Lung microvascular endothelial cell (primary cell): ENCODE data around the gene XCL2. TPM values are rescaled to one million over a fixed set of nuclear protein-coding genes. Genes with fewer than 3 reads are reported as not detected.
A peak's percentile ranks its signal among the peaks of the same experiment; 100 is the strongest.
"Not testable (repeated sequence)": the region's sequence is repeated elsewhere in the genome, so short reads cannot be mapped to it uniquely, and the experiment has no call there.

ENCODE experiments used
- DNase-seq, 2 donors: peaks; one replicate each; pipeline versions ENCODE4 v3.0.0 to v3.0.0-alpha.2; 2010; ENCODE audit warnings: low read depth in 2 of 2
- total RNA-seq: library from RNA; depleted of rRNA; stranded (reverse); fragments of >200 nt; gene quantifications from 2 replicates; pipeline ENCODE4 v1.2.1, GENCODE V29; 2014

The XCL2 gene
- total RNA-seq = not detected in 2 replicates

DNA sequence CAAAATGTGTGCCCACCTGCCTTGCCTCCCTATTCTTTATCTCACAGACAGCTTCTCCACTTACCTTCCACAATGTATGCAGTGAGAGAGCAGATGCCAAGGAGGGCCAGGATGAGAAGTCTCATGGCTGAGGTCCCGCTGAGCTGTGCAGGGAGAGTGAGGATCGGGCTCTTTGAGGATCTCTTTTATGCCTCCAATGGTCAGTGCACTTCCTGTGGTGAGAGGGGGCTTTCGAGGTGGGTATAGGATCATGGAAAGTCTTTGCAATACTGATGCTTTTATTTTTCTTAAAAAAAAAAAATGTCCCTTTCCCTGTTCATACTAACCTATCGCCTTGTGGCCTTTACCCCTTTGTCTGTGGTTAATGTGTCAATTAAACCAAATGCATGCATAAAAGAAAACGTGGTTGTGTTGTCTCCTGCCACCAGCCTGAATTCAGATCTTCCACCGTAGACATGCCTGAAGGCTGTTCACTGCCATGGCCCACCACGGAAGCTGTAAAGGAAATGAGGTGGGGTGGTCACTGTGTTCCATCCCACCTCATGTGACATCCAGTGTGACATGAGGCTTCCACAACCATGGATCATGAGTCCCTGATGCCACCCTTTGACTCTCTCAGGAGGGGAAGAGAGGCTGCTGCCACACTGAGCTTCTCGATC lies at the start of gene XCL2:
XCL2 (minus strand) TSS at position 158 of the 659 bp plus-strand sequence; CDS start at position 125, 33 bp downstream.
- not testable (repeated sequence) for DNase-seq

- DNase-seq = no peak
Measured at GRCh38 chr1:168591641-168592250, 47.9 kb upstream of the XCL2 start.

DNA sequence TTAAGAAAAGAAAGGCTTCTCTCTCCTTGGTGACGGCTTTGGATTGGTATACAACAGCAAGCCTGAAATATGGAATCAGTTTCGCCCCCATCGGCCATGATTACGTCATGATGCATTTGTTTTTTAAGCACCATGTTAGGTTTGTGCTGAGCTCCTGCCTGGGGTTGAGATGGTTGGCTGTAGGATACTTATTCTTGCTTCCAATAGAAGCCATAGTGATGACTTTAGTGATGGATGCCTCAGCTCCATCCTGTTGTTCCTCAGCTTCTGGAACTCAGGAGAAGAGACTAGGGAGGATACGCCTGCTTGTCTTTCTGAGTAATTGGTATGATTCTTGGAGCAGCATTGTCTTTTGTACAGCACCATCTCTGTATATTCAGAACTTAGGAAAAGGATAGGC lies 47.3 kb upstream of the XCL2 start:
- DNase-seq = no peak

- no peak for DNase-seq
Measured at GRCh38 chr1:168589167-168589566, 45.4 kb upstream of the XCL2 start.

DNA sequence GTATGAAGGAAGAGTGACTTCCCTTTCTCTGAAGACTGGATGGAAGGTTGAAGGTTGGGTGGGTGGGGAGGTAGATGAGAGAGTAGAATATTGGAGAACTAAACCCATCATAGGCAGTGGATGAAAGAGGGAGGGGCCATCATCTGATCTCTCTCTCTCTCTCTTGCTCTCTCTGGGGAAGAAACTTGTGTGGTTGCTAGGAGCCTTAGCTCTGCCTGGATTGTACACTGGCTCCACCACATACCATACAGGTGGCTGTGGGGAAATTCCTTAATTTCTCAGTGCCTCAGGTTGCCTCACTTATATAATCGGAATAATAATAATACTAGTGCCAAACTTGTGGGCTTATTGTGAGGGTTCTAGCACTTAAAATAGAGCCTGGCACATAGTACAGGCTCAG lies 42.1 kb upstream of the XCL2 start:
- no peak for DNase-seq

GRCh38 chr1:168585191-168585590 lies 41.4 kb upstream of the XCL2 start:
- no peak for DNase-seq

GRCh38 chr1:168583571-168583970 lies 39.8 kb upstream of the XCL2 start:
- DNase-seq = no peak

DNA sequence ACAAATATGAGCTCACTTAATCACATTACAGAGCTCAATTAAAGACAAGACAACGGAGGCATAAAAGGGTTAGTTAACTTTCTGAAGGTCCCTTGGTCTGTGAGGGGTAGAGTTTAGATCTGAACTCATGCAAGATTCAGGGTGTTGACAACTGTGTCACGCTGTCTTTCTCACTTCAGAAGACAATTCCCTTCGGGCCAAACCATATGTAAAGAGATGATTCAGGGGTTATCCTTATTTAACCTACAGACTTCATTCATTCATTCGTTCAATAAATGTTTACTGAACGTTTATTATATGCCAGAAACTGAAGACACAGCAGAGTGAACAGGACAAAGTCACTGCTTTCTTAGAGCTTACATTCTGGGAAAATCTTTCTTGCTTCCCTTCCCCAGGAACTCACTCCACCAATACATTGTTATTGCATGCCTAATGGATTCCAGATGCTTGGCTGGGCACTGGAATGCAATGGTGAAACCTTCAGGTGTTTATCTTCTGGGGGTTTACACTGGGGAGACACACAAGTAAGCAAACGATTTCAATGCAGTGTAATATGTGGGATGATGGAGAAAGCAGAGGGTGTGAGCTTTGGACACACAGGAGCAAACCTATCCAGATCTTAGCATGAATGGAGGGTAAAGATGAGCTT lies 39.0 kb upstream of the XCL2 start:
- no peak for DNase-seq

DNA sequence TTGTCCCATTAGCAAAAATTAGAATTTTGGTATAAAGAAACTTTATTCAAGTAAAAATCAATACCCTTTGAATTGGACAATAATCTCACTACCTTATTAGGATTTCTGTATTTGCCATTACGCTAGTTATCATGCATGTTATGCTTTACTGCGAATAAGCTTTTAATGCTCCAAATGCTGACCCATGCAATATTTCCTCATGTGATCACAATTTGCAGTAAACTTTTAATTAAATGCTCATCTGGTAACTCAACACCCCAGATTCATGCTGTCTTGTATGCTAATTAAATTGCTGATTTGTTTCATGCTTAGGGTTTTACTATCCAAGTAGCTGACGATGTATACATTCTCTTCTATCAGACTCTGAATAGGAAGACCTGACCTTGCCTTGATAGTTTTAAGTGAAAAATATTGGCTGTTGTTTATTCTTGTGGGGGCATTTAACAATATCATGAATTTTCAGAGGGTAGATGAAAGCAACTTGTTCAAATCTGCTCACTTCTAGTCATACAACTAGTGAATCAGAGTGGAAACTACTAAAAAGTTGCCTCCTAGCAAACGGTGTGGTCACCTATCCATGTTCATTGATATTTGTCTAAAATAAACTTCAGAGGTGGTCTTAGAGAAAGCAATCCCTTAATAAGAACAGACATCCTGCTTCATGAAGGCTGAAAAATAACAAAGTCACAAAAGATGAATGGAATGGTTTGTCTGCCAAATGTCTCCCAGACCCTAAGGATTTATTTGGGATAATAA lies 38.2 kb upstream of the XCL2 start:
- no peak for DNase-seq

DNA sequence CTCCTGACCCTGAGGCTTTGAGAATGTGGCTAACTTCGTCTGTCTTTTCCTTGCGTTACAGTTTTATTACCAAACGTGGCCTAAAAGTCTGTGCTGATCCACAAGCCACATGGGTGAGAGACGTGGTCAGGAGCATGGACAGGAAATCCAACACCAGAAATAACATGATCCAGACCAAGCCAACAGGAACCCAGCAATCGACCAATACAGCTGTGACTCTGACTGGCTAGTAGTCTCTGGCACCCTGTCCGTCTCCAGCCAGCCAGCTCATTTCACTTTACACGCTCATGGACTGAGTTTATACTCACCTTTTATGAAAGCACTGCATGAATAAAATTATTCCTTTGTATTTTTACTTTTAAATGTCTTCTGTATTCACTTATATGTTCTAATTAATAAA lies 37.2 kb upstream of the XCL2 start:
- DNase-seq = not testable (repeated sequence)

DNA sequence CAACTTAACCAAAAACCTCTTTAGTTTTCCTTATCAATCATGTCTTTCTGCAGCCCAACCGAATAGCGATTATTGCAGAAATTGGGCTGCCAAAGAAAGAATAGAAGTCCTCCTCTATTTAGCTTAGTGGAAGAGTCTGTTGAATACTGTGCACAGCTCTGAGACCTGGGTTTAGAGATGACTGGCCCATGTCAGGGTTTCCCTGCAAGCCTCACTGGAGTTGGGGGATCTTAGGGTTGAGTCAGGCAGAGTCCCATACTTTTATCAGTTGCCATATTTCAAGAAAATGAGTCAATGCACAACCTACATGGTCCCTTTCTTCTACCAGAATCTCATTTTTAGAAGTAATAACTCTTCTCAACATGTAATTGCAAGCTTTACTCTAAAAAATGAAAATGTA lies 36.5 kb upstream of the XCL2 start:
- DNase-seq = not testable (repeated sequence)

GRCh38 chr1:168578531-168579185 lies 34.9 kb upstream of the XCL2 start:
- not testable (repeated sequence) for DNase-seq

DNA sequence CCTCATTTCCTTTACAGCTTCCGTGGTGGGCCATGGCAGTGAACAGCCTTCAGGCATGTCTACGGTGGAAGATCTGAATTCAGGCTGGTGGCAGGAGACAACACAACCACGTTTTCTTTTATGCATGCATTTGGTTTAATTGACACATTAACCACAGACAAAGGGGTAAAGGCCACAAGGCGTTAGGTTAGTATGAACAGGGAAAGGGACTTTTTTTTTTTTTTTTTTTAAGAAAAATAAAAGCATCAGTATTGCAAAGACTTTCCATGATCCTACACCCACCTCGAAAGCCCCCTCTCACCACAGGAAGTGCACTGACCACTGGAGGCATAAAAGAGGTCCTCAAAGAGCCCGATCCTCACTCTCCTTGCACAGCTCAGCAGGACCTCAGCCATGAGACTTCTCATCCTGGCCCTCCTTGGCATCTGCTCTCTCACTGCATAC lies 32.5 kb upstream of the XCL2 start, which contains the start of gene XCL1:
XCL1 (plus strand) TSS at position 361 of the 444 bp plus-strand sequence; CDS start at position 394, 33 bp downstream.
- DNase-seq = not testable (repeated sequence)

DNA sequence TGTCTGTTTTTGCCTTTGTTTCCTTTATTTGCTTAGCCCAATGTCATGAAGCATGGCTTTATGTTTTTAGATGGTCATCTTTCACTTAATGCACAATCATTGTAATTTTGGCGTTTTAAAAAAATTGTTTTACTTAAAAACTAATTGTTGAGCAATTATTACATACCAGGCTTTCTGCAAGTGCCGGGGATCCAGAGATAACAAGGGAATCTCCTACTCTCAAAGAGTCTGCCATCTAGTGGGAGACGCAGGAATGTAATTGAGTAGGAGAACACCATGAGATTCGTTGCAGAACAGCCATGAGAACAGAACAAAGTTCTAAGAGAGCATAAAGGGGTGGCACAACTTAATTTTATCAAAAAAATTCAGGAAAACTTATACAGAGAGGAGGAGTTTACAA lies 30.4 kb upstream of the XCL2 start:
- DNase-seq = peak; percentile 5 to 52

DNA sequence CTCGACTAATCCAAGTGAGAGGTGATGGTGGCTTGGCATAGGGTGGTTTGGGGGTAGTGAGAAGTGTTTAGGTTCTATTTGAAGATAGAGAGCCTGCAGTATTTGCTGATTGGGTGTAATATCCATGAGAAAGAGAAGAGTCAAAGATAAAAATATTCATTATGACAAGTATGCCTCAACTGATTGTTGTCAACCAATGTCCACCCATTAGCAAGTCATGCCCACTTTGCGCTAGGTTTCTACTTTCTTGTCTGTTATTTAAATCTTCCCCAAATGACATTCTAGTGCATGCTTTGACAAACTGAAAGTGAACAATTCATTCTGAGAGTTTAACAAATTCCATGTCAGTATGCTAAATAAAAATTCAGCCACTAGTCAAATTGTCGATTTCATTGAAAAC lies 28.8 kb upstream of the XCL2 start:
- no peak for DNase-seq

- no peak for DNase-seq
Measured at GRCh38 chr1:168570652-168571051, 26.9 kb upstream of the XCL2 start.

GRCh38 chr1:168568346-168568745 lies 24.5 kb upstream of the XCL2 start:
- DNase-seq = no peak

- DNase-seq = no peak
Measured at GRCh38 chr1:168567568-168567967, 23.8 kb upstream of the XCL2 start.

- DNase-seq = no peak
Measured at GRCh38 chr1:168567007-168567406, 23.2 kb upstream of the XCL2 start.

DNA sequence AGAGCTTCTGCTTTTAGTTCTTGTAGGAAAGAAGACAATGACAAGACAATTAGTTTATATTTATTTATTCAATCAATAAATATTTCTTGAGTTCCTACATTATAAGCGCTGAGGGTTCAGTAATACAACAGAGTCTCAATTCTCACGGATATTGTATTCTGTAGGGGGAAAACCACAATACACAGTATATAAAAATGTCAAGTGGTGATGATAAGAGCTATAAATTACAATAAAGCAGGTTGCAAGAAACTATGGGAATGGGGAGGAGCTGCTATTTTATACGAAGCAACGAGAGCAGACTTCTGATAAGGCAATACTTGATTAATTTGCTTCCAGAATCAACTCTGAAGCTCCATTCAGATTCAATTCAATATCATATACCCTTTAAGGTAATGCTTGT lies 22.0 kb upstream of the XCL2 start:
- DNase-seq = no peak

DNA sequence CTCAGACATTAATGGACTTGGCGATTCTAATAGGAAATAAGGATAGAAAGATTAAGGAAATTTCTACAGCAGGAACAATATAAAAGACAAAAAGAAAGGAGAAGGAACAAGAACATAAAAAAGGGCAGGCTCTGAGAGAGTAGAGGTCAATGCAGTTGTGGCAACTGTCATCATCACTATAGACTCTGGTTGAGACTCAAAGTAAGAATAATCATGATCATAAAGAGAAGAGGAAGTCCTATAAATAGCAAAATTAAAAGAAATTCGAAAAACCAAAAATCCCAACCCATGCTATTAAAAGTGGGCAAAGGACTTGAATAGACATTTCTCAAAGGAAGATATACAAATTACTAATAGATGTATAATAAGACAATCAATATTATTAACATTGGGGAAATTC lies 18.2 kb upstream of the XCL2 start:
- no peak for DNase-seq
